Measurements from ENCODE around the gene CPN1. TPM values are rescaled to one million over a fixed set of nuclear protein-coding genes. Genes with fewer than 3 reads are reported as not detected.

The CPN1 gene
- total and polyA plus RNA-seq, 10 donors: not detected

GRCh38 chr10:100076750-100077149 lies 4.9 kb downstream of the CPN1 start:
- no peak overlapping the region for H3K27ac ChIP-seq
- no peak for DNase-seq
- no peaks in the 10 kb centered on the region for H3K9me3 ChIP-seq
- intact Hi-C loops (cut with DNase I; ENCODE audit: low total_unique reads): no loop called here
- no peak for TF ChIP-seq CTCF (IDR thresholded peaks at IDR 0.05 in 8 of 11, conservative IDR thresholded peaks at IDR 0.05 in 3 of 11)
- TF ChIP-seq POLR2A (IDR thresholded peaks at IDR 0.05): no peak
- TF ChIP-seq POLR2AphosphoS5 (IDR thresholded peaks at IDR 0.05): no peak
- H3K4me1 ChIP-seq: no peaks in the 10 kb centered on the region
- H3K27me3 ChIP-seq (replicated peaks in 1 of 7): peaks cover 0 to 20% (median 0%) of the 10 kb centered on the region in 7 donors
- no peaks in the 10 kb centered on the region for H3K36me3 ChIP-seq
- WGBS, 5 donors: 55 to 84% (median 68%) methylated on average over 2 of the region's 2 CpGs
- H3K4me3 ChIP-seq: no peak overlapping the region

- no peaks in the 10 kb centered on the region for H3K36me3 ChIP-seq
- H3K4me1 ChIP-seq: no peaks in the 10 kb centered on the region
- no peak overlapping the region for H3K4me3 ChIP-seq
- intact Hi-C loops (cut with DNase I; ENCODE audit: low total_unique reads): no loop called here
- H3K9me3 ChIP-seq: no peaks in the 10 kb centered on the region
- TF ChIP-seq POLR2AphosphoS5 (IDR thresholded peaks at IDR 0.05) (no peak), POLR2A (IDR thresholded peaks at IDR 0.05) (no peak), CTCF (IDR thresholded peaks at IDR 0.05 in 8 of 11, conservative IDR thresholded peaks at IDR 0.05 in 3 of 11) (no peak)
- 86 to 90% (median 89%) methylated on average over 18 of the region's 18 CpGs for WGBS, 5 donors
- DNase-seq: no peak
- H3K27ac ChIP-seq: no peak overlapping the region
- peaks cover 0 to 9% (median 0%) of the 10 kb centered on the region in 7 donors for H3K27me3 ChIP-seq (replicated peaks in 1 of 7)
Observed at GRCh38 chr10:100075426-100076220, 6.0 kb downstream of the CPN1 start.

GRCh38 chr10:100072514-100072913 lies 9.2 kb downstream of the CPN1 start:
- Histone ChIP-seq H3K27me3 (replicated peaks in 1 of 7) (no peaks in the 10 kb centered on the region), H3K4me3 (no peak overlapping the region), H3K27ac (no peak overlapping the region), H3K36me3 (no peaks in the 10 kb centered on the region), H3K9me3 (no peaks in the 10 kb centered on the region), H3K4me1 (no peaks in the 10 kb centered on the region)
- no peak for DNase-seq
- TF ChIP-seq POLR2A (IDR thresholded peaks at IDR 0.05) (no peak), CTCF (IDR thresholded peaks at IDR 0.05 in 8 of 11, conservative IDR thresholded peaks at IDR 0.05 in 3 of 11) (no peak), POLR2AphosphoS5 (IDR thresholded peaks at IDR 0.05) (no peak)
- intact Hi-C loops (cut with DNase I; ENCODE audit: low total_unique reads): no loop called here

- 88 to 93% (median 91%) methylated on average over 2 of the region's 2 CpGs for WGBS, 5 donors
- no peaks in the 10 kb centered on the region for H3K9me3 ChIP-seq
- TF ChIP-seq CTCF (IDR thresholded peaks at IDR 0.05 in 8 of 11, conservative IDR thresholded peaks at IDR 0.05 in 3 of 11) (no peak), POLR2A (IDR thresholded peaks at IDR 0.05) (no peak), POLR2AphosphoS5 (IDR thresholded peaks at IDR 0.05) (no peak)
- no peak overlapping the region for H3K27ac ChIP-seq
- intact Hi-C loops (cut with DNase I; ENCODE audit: low total_unique reads): no loop called here
- H3K4me1 ChIP-seq: no peaks in the 10 kb centered on the region
- DNase-seq: no peak
- H3K27me3 ChIP-seq (replicated peaks in 1 of 7): peaks cover 0 to 1% (median 0%) of the 10 kb centered on the region in 7 donors
- H3K36me3 ChIP-seq: no peaks in the 10 kb centered on the region
- H3K4me3 ChIP-seq: no peak overlapping the region
Observed at GRCh38 chr10:100071529-100071928, 10.1 kb downstream of the CPN1 start.
